ENCODE results near the gene PIP4K2A. TPM values are rescaled to one million over a fixed set of nuclear protein-coding genes. Genes with fewer than 3 reads are reported as not detected.
A peak's percentile ranks its signal among the peaks of the same experiment; 100 is the strongest.

Gene PIP4K2A
- total RNA-seq, 2 experiments from 2014 or later: 108 to 115 TPM

DNA sequence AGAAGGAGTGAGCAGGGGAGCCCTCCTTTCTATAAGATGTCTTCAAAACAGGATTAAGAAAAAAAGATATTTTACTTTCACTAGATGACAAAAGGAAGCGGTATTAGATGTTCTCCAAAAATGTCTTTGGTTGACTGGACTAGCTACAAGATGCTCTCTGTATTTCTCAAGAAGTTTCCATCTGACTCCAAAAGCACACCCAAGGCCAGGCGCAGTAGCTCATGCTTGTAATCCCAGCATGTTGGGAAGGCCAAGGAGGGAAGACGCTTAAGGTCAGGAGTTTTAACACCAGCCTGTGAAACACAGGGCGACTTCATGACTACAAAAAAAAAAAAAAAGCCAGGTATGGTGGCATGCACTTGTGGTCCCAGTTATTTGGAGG lies 84.5 kb downstream of the PIP4K2A start:
- Mint-ChIP-seq H3K27me3 (no peaks in the 10 kb centered on the region), H3K9me3 (peaks cover 3% of the 10 kb centered on the region), H3K4me1 (ENCODE audit: low read depth) (peaks cover 90% of the 10 kb centered on the region), H3K36me3 (ENCODE audit: low read depth) (peaks cover 27% of the 10 kb centered on the region), H3K27ac (peak overlapping the region; percentile 95), H3K4me3 (peak overlapping the region; percentile 67)
- intact Hi-C loops (cut with micrococcal nuclease): loop anchor here (1.0 to 5.0 kb wide), 3 partner anchors 16 to 52 kb away; no protein-coding TSS in a partner anchor
- TF ChIP-seq, protein P1, sequence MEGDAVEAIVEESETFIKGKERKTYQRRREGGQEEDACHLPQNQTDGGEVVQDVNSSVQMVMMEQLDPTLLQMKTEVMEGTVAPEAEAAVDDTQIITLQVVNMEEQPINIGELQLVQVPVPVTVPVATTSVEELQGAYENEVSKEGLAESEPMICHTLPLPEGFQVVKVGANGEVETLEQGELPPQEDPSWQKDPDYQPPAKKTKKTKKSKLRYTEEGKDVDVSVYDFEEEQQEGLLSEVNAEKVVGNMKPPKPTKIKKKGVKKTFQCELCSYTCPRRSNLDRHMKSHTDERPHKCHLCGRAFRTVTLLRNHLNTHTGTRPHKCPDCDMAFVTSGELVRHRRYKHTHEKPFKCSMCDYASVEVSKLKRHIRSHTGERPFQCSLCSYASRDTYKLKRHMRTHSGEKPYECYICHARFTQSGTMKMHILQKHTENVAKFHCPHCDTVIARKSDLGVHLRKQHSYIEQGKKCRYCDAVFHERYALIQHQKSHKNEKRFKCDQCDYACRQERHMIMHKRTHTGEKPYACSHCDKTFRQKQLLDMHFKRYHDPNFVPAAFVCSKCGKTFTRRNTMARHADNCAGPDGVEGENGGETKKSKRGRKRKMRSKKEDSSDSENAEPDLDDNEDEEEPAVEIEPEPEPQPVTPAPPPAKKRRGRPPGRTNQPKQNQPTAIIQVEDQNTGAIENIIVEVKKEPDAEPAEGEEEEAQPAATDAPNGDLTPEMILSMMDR (IDR thresholded peaks at IDR 0.05): no peak
- ChIA-PET CTCF (interaction anchor here (1.0 to 7.0 kb wide), 13 partner anchors 9 to 56 kb away, joined by 3 to 32 read pairs (median 4); no protein-coding TSS in a partner anchor), POLR2A (interaction anchor here (1.1 to 5.7 kb wide), 10 partner anchors 9 to 64 kb away, joined by 3 to 48 read pairs (median 10); no protein-coding TSS in a partner anchor)
- DNase-seq: peak; percentile 55
- ATAC-seq: peak; percentile 34

DNA sequence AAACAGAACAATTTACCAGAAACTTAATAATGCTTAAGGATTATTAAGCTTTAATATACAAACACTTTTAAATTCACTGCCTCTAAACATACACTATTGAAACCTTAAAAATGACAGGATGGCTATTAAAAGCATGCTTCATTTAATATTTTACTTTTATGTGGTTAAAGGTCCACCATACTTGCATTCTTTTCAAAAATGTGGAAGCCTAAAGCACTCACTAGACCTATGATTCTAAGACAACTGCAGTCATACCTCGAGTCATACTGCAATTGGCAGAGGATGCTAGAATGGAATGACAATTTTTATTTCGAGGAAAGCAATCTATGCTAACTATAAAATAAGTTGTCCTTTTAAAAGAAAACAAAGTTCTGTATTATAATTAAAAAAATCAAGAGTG lies 85.3 kb downstream of the PIP4K2A start:
- POLR2A ChIA-PET: interaction anchor here (1.9 to 5.7 kb wide), 5 partner anchors 8 to 53 kb away, joined by 10 to 48 read pairs (median 16); no protein-coding TSS in a partner anchor
- H3K9me3 Mint-ChIP-seq: peaks cover 3% of the 10 kb centered on the region
- DNase-seq: no peak
- H3K36me3 Mint-ChIP-seq (ENCODE audit: low read depth): peaks cover 27% of the 10 kb centered on the region
- no peak for ATAC-seq
- peak overlapping the region; percentile 96 for H3K27ac Mint-ChIP-seq
- TF ChIP-seq, protein P1 (IDR thresholded peaks at IDR 0.05): no peak
- CTCF ChIA-PET: interaction anchor here (1.0 to 7.0 kb wide), 11 partner anchors 9 to 55 kb away, joined by 3 to 32 read pairs (median 5); no protein-coding TSS in a partner anchor
- intact Hi-C loops (cut with micrococcal nuclease): loop anchor here (5.0 kb wide), 1 partner anchor 38 kb away; no protein-coding TSS in a partner anchor
- no peaks in the 10 kb centered on the region for H3K27me3 Mint-ChIP-seq
- peak overlapping the region; percentile 42 for H3K4me3 Mint-ChIP-seq
- H3K4me1 Mint-ChIP-seq (ENCODE audit: low read depth): peaks cover 90% of the 10 kb centered on the region

DNA sequence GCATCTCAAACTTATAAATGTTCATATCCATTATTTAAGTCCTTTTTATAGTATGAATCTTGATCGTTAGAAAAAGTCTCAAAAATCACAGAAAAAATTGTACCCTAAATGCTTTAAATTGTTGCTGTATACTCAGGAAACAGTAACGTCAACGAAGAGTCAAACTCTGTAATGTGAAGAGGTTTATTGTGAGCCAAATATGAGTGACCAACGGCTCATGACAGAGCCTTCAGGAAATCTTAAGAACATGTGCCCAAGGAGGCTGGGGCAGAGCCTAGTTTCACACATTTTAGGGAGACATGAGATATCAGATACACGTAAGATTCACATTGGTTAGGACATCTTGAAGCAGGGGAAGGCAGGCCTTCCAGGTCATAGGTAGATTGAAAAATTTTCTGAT lies 86.1 kb downstream of the PIP4K2A start:
- H3K4me1 Mint-ChIP-seq (ENCODE audit: low read depth): peaks cover 90% of the 10 kb centered on the region
- POLR2A ChIA-PET: interaction anchor here (0.8 to 5.7 kb wide), 5 partner anchors 13 to 27 kb away, joined by 3 to 48 read pairs (median 13); no protein-coding TSS in a partner anchor

DNA sequence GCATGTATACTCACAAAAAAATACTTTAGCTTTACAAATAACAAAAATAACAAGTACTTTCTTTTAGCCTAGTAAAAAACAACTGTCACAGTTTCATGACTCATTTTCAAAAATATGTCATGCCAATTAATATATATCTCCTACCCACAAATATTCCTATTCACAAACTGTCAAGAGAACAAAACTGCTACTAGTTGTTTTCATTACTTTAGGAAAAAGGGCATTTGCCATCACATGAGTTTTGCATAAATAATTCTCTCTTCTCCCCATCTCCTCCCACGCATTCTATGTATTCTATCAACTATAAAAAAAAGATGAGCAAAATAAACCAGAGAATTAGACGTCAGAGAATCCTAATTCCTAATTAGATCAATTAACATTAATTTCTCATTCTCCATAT lies 87.6 kb downstream of the PIP4K2A start:
- ChIA-PET POLR2A (interaction anchor here (0.6 to 1.1 kb wide), 4 partner anchors 14 to 50 kb away, joined by 3 to 4 read pairs (median 4); no protein-coding TSS in a partner anchor), CTCF (interaction anchor here (0.7 to 1.5 kb wide), 12 partner anchors 10 to 363 kb away, joined by 3 to 5 read pairs (median 3); no protein-coding TSS in a partner anchor)
- H3K9me3 Mint-ChIP-seq: peaks cover 2% of the 10 kb centered on the region
- H3K27ac Mint-ChIP-seq: peak overlapping the region; percentile 86
- TF ChIP-seq, protein P1 (IDR thresholded peaks at IDR 0.05): no peak
- H3K4me1 Mint-ChIP-seq (ENCODE audit: low read depth): peaks cover 89% of the 10 kb centered on the region
- H3K36me3 Mint-ChIP-seq (ENCODE audit: low read depth): peaks cover 25% of the 10 kb centered on the region
- intact Hi-C loops (cut with micrococcal nuclease): loop anchor here (5.0 kb wide), 1 partner anchor 41 kb away; no protein-coding TSS in a partner anchor
- ATAC-seq: no peak
- DNase-seq: no peak
- H3K27me3 Mint-ChIP-seq: no peaks in the 10 kb centered on the region
- H3K4me3 Mint-ChIP-seq: peak overlapping the region; percentile 9

More for the DNA sequence above, 86.1 kb downstream of the PIP4K2A start:
- CTCF ChIA-PET: interaction anchor here (1.9 to 7.0 kb wide), 3 partner anchors 8 to 20 kb away, joined by 5 to 32 read pairs (median 13); no protein-coding TSS in a partner anchor
- peak overlapping the region; percentile 96 for H3K27ac Mint-ChIP-seq
- peaks cover 2% of the 10 kb centered on the region for H3K9me3 Mint-ChIP-seq
- TF ChIP-seq, protein P1 (IDR thresholded peaks at IDR 0.05): no peak
- no peaks in the 10 kb centered on the region for H3K27me3 Mint-ChIP-seq
- H3K4me3 Mint-ChIP-seq: peak overlapping the region; percentile 42
- intact Hi-C loops (cut with micrococcal nuclease): loop anchor here (5.0 kb wide), 1 partner anchor 39 kb away; no protein-coding TSS in a partner anchor
- DNase-seq: no peak
- ATAC-seq: no peak
- H3K36me3 Mint-ChIP-seq (ENCODE audit: low read depth): peaks cover 24% of the 10 kb centered on the region

Measured in activated CD8-positive, alpha-beta T cell treated with anti-CD3 and anti-CD28 coated beads for 36 hours (primary cell).